Subcutaneous abdominal adipose tissue (tissue), 5 donors: ENCODE measurements around the gene CHD5.

Source experiments
- H3K27ac ChIP-seq: one replicate; pipeline ENCODE4 v1.7.0; 2013; ENCODE audit warnings: low read depth, mild to moderate bottlenecking, inconsistent platforms, low read length, moderate library complexity
- H3K27me3 ChIP-seq, 5 donors: one replicate each; pipeline ENCODE4 v1.7.0; 2013; ENCODE audit warnings: low read length in 5 of 5, inconsistent platforms in 1 of 5; ENCODE audit not compliant: control insufficient read depth in 5 of 5, insufficient read depth in 4 of 5
- H3K36me3 ChIP-seq, 5 donors: one replicate each; pipeline ENCODE4 v1.7.0; 2013; ENCODE audit warnings: low read length in 5 of 5; ENCODE audit not compliant: control insufficient read depth in 5 of 5, insufficient read depth in 5 of 5
- H3K4me1 ChIP-seq, 5 donors: one replicate each; pipeline ENCODE4 v1.7.0; 2013; ENCODE audit warnings: low read length in 5 of 5, mild to moderate bottlenecking in 3 of 5, moderate library complexity in 1 of 5; ENCODE audit not compliant: control insufficient read depth in 5 of 5, insufficient read depth in 5 of 5
- H3K4me3 ChIP-seq, 5 donors: one replicate each; pipeline ENCODE4 v1.7.0; 2013; ENCODE audit warnings: low read length in 5 of 5, low read depth in 1 of 5
- H3K9ac ChIP-seq, 5 donors: one replicate each; pipeline ENCODE4 v1.7.0; 2013; ENCODE audit warnings: low read length in 5 of 5, mild to moderate bottlenecking in 4 of 5, moderate library complexity in 3 of 5
- H3K9me3 ChIP-seq, 5 donors: one replicate each; pipeline ENCODE4 v1.7.0; 2013; ENCODE audit warnings: low read length in 5 of 5; ENCODE audit not compliant: control insufficient read depth in 5 of 5
- donor health status: healthy.
- donor health status: healthy.
- donor health status: healthy.
- donor health status: healthy.
- donor health status: healthy.

The CHD5 gene

DNA sequence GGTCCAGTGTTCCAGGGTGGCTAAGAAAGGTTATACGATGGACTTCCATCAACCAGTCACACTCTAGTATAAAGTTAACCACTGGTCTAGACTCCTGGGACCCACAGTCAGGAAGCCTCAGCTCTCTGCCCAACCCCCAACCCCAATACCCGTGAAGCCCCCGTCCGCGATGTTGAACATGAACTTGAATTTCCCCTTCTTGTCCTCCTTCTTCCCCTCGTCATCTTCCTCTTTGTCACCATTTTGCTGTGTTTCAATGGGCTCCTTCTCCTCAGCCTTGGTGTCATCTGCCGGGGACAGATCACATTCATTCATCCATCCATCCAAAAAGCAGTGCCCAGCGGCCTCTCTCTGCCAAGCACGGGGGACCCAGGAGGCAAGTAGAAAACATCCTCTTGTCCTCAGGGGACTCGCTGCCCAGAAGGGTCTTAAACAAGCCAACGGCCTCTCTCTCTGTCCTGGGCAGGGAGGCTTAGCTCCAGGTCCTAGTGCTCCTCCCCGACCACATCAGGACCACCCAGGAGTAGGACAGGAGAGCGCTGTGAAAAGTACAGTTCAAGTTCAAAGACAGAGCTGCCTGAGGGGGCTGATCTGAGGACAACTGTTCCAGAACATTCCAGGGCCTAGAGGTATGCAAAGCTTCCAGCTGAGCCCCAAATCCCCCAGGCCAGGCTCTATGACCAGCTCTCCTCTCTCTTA, 68.0 kb downstream of the CHD5 start:
- no peaks in the 10 kb centered on the region for H3K4me1 ChIP-seq
- H3K9me3 ChIP-seq = peaks cover 0 to 24% (median 10%) of the 10 kb centered on the region in 5 donors
- H3K4me3 ChIP-seq = no peak overlapping the region
- H3K27ac ChIP-seq = no peak overlapping the region
- H3K27me3 ChIP-seq = peaks cover 8 to 27% (median 20%) of the 10 kb centered on the region in 5 donors
- no peaks in the 10 kb centered on the region for H3K36me3 ChIP-seq
- no peak overlapping the region for H3K9ac ChIP-seq

DNA sequence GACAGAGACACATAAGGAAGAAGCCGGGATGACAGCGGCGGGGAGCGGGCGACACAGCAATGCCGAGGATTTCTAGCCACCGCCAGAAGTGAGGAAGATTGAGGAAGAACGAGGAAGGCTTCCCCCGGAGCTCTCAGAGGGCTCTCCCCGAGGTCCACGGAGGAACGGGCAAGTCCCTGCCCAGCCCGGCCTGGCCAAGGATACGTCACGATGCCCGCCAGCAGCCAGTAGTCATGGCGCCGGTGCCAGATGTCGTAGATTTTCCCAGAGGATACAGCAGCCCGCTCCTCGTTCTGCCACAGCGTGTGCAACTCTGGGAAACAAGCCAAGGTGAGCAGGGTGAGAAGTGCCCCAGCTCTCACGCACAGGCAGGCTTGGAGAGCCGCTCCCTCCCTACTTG, 68.5 kb downstream of the CHD5 start:
- no peaks in the 10 kb centered on the region for H3K4me1 ChIP-seq
- H3K27me3 ChIP-seq = peaks cover 8 to 28% (median 20%) of the 10 kb centered on the region in 5 donors

DNA sequence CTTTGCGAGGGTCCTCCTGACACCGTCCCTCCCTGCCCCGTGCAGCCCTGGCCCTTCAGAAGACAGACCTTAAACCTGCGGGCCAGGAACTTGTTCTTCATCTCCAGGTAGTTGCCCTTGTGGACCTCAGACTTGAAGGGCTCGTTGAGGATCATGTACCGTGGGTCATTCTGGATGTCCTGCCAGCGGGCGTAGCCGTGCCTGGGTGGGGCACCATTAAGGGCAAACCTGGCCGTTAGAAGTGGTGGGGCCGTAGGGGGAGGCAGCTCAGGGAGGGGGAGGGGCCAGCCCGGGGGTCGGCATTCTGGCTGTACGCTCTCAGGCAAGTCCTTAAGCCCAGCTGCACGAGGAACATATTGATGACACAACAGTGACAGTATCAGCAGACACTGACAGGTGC, 69.8 kb downstream of the CHD5 start:
- Histone ChIP-seq H3K27ac (no peak overlapping the region), H3K9ac (no peak overlapping the region), H3K36me3 (no peaks in the 10 kb centered on the region), H3K27me3 (peaks cover 8 to 32% (median 24%) of the 10 kb centered on the region in 5 donors), H3K4me3 (no peak overlapping the region), H3K9me3 (peaks cover 0 to 14% (median 1%) of the 10 kb centered on the region in 5 donors), H3K4me1 (no peaks in the 10 kb centered on the region)

More for the DNA sequence above, 68.5 kb downstream of the CHD5 start:
- Histone ChIP-seq H3K9me3 (peaks cover 0 to 21% (median 9%) of the 10 kb centered on the region in 5 donors), H3K4me3 (no peak overlapping the region), H3K36me3 (no peaks in the 10 kb centered on the region), H3K9ac (no peak overlapping the region), H3K27ac (no peak overlapping the region)

DNA sequence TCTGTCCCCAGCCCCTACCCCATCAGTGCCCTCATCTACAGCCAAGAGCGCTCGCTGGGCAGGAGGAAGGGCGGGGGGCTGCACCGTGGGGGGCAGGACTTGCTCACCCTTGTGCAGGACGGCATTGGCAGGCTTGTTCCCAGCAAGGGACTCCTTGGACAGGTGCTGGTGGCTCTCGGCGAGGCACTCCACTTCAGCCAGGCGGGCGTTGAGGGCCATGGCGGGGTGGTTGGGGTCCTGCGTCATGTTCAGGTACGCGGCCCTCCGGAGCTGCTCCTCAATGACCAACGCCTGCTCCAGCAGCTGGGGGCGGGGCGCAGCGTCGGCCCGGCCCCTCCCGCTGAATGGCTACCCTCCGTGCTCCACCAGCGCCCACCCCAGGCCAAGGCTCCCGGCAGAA, 70.4 kb downstream of the CHD5 start:
- H3K36me3 ChIP-seq = no peaks in the 10 kb centered on the region
- no peaks in the 10 kb centered on the region for H3K4me1 ChIP-seq
- H3K27ac ChIP-seq = no peak overlapping the region
- H3K9me3 ChIP-seq = peaks cover 0 to 12% (median 0%) of the 10 kb centered on the region in 5 donors
- H3K9ac ChIP-seq = no peak overlapping the region
- peaks cover 9 to 33% (median 24%) of the 10 kb centered on the region in 5 donors for H3K27me3 ChIP-seq
- no peak overlapping the region for H3K4me3 ChIP-seq

DNA sequence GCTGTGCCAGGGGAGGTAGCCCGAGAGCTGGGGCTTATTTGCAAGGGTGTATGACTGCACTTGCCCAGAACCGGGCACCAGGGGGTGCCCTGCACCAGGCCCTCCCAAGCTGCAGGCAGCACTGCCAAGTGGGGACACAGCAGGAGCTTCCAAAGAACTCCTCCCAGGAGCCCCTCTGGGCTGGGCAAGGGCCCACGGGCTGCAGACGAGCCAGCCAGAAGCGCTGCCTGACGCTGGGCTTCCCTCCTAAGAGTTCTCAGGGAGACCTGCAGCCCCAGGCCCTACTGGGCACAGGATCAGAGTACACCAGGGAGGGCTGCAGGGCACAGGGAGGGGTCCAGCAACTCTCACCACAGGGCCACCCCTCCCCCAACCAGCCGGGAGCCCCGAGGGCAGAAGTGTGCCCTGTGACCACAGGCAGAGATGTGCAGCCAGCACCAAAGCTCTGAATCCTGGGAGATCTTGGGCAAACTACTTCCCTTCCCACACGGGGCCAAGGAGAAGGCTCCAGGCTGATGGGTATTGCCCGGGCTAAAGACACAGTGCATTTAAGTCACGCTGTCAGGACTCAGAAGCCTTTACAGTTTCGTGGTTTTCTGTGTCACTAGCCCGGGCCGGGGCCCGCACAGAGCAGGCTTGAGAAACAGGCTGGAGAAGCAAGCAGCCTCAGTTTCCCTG, 71.0 kb downstream of the CHD5 start:
- Histone ChIP-seq H3K36me3 (no peaks in the 10 kb centered on the region), H3K9me3 (peaks cover 0 to 12% (median 0%) of the 10 kb centered on the region in 5 donors), H3K27me3 (peaks cover 10 to 36% (median 26%) of the 10 kb centered on the region in 5 donors), H3K9ac (no peak overlapping the region), H3K27ac (no peak overlapping the region), H3K4me1 (no peaks in the 10 kb centered on the region), H3K4me3 (no peak overlapping the region)

DNA sequence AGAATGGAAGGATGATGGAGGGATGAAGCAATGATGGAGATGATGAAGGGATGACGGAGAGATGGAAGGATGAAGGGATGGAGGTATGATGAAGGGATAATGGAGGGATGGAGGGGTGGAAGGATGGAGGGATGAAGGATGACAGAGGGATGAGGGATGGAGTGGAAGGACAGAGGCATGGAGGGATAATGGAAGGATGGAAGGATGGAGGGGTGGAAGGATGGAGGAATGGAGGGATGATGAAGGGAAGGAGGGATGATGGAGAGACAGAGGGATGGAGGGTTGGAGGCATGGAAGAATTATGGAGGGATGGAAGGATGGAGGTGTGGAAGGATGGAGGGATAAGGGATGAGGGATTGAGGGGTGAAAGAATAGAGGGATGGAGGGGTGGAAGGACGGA, 71.6 kb downstream of the CHD5 start:
- no peaks in the 10 kb centered on the region for H3K36me3 ChIP-seq
- peaks cover 0 to 12% (median 0%) of the 10 kb centered on the region in 5 donors for H3K9me3 ChIP-seq
- no peaks in the 10 kb centered on the region for H3K4me1 ChIP-seq
- H3K4me3 ChIP-seq = no peak overlapping the region
- no peak overlapping the region for H3K27ac ChIP-seq
- H3K9ac ChIP-seq = no peak overlapping the region
- peaks cover 15 to 42% (median 31%) of the 10 kb centered on the region in 5 donors for H3K27me3 ChIP-seq

DNA sequence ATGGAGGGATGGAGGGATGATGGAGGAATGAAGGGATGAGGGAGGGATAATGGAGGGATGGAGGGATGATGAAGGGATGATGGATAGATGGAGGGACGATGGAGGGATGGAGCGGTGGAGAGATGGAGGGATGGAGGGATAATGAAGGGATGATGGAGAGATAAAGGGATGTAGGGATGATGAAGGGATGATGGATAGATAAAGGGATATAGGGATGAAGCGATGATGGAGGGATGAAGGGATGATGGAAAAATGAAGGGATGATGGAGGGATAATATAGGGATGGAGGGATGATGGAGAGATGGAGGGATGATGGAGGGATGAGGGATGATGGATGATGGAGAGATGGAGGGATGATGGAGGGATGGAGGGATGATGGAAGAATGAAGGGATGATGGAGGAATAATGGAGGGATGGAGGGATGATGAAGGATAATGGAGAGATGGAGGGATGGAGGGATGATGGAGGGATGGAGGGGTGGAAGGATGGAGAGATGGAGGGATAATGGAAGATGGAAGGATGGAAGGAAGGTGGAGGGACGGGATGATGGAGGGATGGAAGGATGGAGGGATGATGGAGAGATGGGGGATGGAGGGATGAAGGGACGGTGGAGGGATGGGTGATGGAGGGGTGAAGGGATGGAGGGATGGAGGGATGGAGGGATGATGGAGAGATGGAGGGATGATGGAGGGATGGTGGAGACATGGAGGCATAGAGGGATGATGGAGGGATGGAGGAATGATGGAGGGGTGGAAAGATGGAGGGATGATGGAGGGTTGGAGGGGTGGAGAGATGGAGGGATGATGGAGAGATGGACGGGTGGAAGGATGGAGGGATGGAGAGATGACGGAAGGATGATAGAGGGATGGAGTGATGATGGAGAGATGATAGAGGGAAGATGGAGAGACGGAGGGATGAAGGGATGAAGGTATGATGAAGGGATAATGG, 72.4 kb downstream of the CHD5 start:
- H3K4me1 ChIP-seq = no peaks in the 10 kb centered on the region
- H3K36me3 ChIP-seq = no peaks in the 10 kb centered on the region
- H3K27ac ChIP-seq = no peak overlapping the region
- no peak overlapping the region for H3K9ac ChIP-seq
- peaks cover 0 to 12% (median 0%) of the 10 kb centered on the region in 5 donors for H3K9me3 ChIP-seq
- peaks cover 20 to 46% (median 38%) of the 10 kb centered on the region in 5 donors for H3K27me3 ChIP-seq
- no peak overlapping the region for H3K4me3 ChIP-seq

DNA sequence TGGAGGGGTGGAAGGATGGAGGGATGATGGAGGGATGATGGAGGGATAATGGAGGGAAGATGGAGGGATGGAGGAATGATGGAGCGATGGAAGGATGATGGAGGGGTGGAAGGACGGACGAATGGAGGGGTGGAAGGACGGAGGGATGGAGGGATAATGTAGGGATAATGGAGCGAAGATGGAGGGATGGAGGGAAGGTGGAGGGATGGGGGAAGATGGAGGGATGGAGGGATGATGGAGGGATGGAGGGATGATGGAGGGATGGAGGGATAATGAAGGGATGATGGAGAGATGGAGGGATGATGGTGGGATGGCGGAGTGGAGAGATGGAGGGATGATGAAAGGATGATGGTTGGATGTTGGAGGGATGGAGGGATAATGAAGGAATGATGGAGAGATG, 73.1 kb downstream of the CHD5 start:
- Histone ChIP-seq H3K27ac (no peak overlapping the region), H3K27me3 (peaks cover 24 to 45% (median 42%) of the 10 kb centered on the region in 5 donors), H3K9me3 (peaks cover 0 to 12% (median 0%) of the 10 kb centered on the region in 5 donors)

DNA sequence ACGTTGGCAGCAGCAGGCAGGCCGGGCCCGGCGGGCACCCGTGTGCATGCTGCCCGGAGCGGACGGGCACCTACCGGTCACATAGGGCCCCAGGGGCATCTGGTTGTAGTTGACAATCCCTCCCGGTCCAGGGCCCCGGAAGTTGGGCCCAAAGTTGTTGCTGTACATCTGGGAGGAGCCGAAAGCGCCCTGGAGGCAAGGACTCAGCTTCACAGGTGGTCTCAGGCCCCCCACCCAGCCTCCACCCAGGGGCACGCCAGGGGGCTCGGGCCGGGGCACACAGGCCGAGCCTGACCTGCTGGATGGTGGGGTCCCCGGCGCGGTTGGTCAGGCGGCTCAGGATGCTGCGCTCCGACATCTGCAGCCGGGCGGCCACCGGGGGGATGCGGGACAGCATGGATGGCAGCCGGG, 73.8 kb downstream of the CHD5 start:
- H3K36me3 ChIP-seq = no peaks in the 10 kb centered on the region
- H3K27ac ChIP-seq = no peak overlapping the region
- peaks cover 24 to 42% (median 37%) of the 10 kb centered on the region in 5 donors for H3K27me3 ChIP-seq

More for the DNA sequence above, 73.1 kb downstream of the CHD5 start:
- H3K4me1 ChIP-seq = no peaks in the 10 kb centered on the region
- H3K4me3 ChIP-seq = no peak overlapping the region
- H3K36me3 ChIP-seq = no peaks in the 10 kb centered on the region
- H3K9ac ChIP-seq = no peak overlapping the region

More for the DNA sequence above, 73.8 kb downstream of the CHD5 start:
- Histone ChIP-seq H3K9ac (no peak overlapping the region), H3K4me3 (no peak overlapping the region), H3K4me1 (no peaks in the 10 kb centered on the region), H3K9me3 (peaks cover 0 to 12% (median 0%) of the 10 kb centered on the region in 5 donors)
